ENCODE data around the gene GLIS2.

Gene GLIS2

GRCh38 chr16:4315186-4316107 lies at the start of gene GLIS2:
Gene GLIS2, plus strand, starts transcription at chr16:4316067. Its CDS starts 16,214 bp downstream, at chr16:4332281.
- DNase-seq (ENCODE audit: low read depth in 1 of 2, low spot score in 1 of 2), result no peak

GRCh38 chr16:4266372-4266771 lies 49.5 kb upstream of the GLIS2 start:
- no peak for DNase-seq (ENCODE audit: low read depth in 1 of 2, low spot score in 1 of 2)

GRCh38 chr16:4270091-4270490 lies 45.8 kb upstream of the GLIS2 start:
- no peak for DNase-seq (ENCODE audit: low read depth in 1 of 2, low spot score in 1 of 2)

GRCh38 chr16:4270595-4270994 lies 45.3 kb upstream of the GLIS2 start:
- no peak for DNase-seq (ENCODE audit: low read depth in 1 of 2, low spot score in 1 of 2)

- DNase-seq (ENCODE audit: low read depth in 1 of 2, low spot score in 1 of 2), result peak; percentile 80 to 89
These were observed 44.4 kb upstream of the GLIS2 start for GRCh38 chr16:4271176-4272113.

- DNase-seq (ENCODE audit: low read depth in 1 of 2, low spot score in 1 of 2), result no peak
These were observed 43.5 kb upstream of the GLIS2 start for GRCh38 chr16:4272114-4272956.

- peak in 1 of 2 donors; percentile 29 for DNase-seq (ENCODE audit: low read depth in 1 of 2, low spot score in 1 of 2)
These were observed 42.0 kb upstream of the GLIS2 start for GRCh38 chr16:4273858-4274311.

- no peak for DNase-seq (ENCODE audit: low read depth in 1 of 2, low spot score in 1 of 2)
These were observed 40.0 kb upstream of the GLIS2 start for GRCh38 chr16:4275861-4276260.

GRCh38 chr16:4277987-4278513 lies 37.8 kb upstream of the GLIS2 start:
- no peak for DNase-seq (ENCODE audit: low read depth in 1 of 2, low spot score in 1 of 2)

GRCh38 chr16:4280625-4281024 lies 35.2 kb upstream of the GLIS2 start:
- DNase-seq (ENCODE audit: low read depth in 1 of 2, low spot score in 1 of 2), result no peak

GRCh38 chr16:4283441-4283840 lies 32.4 kb upstream of the GLIS2 start:
- DNase-seq (ENCODE audit: low read depth in 1 of 2, low spot score in 1 of 2), result no peak

- DNase-seq (ENCODE audit: low read depth in 1 of 2, low spot score in 1 of 2), result no peak
These were observed 31.9 kb upstream of the GLIS2 start for GRCh38 chr16:4283939-4284338.

GRCh38 chr16:4285167-4285566 lies 30.7 kb upstream of the GLIS2 start:
- no peak for DNase-seq (ENCODE audit: low read depth in 1 of 2, low spot score in 1 of 2)

- peak; percentile 64 to 74 for DNase-seq (ENCODE audit: low read depth in 1 of 2, low spot score in 1 of 2)
These were observed 27.5 kb upstream of the GLIS2 start for GRCh38 chr16:4288148-4288921.

GRCh38 chr16:4290236-4290830 lies 25.5 kb upstream of the GLIS2 start:
- DNase-seq (ENCODE audit: low read depth in 1 of 2, low spot score in 1 of 2), result no peak

GRCh38 chr16:4291699-4292098 lies 24.2 kb upstream of the GLIS2 start:
- DNase-seq (ENCODE audit: low read depth in 1 of 2, low spot score in 1 of 2), result no peak

GRCh38 chr16:4293181-4293716 lies 22.6 kb upstream of the GLIS2 start:
- no peak for DNase-seq (ENCODE audit: low read depth in 1 of 2, low spot score in 1 of 2)

- DNase-seq (ENCODE audit: low read depth in 1 of 2, low spot score in 1 of 2), result no peak
These were observed 21.9 kb upstream of the GLIS2 start for GRCh38 chr16:4293822-4294457.

- no peak for DNase-seq (ENCODE audit: low read depth in 1 of 2, low spot score in 1 of 2)
These were observed 20.3 kb upstream of the GLIS2 start for GRCh38 chr16:4295581-4295980.

All from activated CD4-positive, alpha-beta T cell treated with anti-CD3 and anti-CD28 coated beads, Interleukin-2, amount 50 U/mL, for 24 hours (primary cell).